ENCODE measurements around the gene ALKBH8. TPM values are rescaled to one million over a fixed set of nuclear protein-coding genes. Genes with fewer than 3 reads are reported as not detected.

ALKBH8 gene
- total RNA-seq, 2 experiments from 2014 or later = 6.5 to 7.7 TPM

DNA sequence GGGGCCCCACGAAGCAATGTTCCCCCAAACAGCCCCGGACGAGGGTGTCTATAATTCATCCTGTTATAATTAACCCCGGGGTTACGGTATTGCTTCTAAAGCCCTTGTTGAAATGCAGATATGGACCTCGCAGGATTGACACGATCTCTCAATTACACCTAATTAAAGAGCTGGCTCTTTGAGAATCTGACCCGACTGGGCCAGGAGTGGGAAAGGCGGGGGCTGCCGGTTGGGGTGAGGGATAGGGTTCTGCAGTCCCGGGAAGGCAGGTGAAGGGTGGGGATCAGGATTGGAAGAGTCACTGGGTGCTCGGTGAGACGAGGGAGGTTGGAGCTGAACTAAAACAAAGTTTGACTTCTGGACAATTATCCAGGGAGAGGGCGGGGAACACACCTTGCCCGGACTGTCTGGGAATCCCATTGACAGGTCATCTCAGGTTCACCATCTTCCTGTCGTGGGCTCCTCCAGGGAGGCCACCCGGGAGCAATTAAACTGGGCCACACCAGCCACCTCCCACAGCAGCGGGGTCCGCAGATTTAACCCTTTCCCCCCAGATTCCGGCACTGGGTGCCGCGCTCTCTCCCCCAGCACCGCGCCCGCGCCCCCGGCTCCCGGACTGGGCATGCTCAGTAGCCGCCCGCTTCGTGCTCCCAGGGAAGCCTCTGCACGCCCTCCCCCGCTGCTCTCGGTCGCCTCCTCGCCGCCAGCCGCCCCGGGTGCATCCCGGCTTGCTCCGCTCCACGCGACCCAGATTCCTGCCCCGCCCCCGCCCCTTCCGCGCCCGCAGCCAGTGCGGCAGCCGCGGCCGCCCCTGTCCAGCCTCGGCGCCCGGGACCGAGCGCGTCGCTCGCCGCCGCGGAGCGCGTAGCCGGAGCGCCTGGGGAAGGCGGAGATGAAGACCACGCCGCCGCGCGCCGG is 25.2 kb upstream of the ALKBH8 start, which contains the start of gene ELMOD1:
Gene ELMOD1 (plus strand): TSS at position 688 of the 918 bp plus-strand sequence. CDS start 27,043 bp downstream, outside the sequence.
- POLR2A ChIA-PET = interaction anchor here (1.1 kb wide), 1 partner anchor 24 kb away, joined by 3 read pairs; no protein-coding TSS in a partner anchor
- H3K4me3 ChIP-seq (ENCODE audit: low read length) = peak within 1 kb of the TSS; percentile 57
- no peaks in the 10 kb centered on the region for H3K36me3 ChIP-seq (ENCODE audit: insufficient read depth, low read length)
- DNase-seq (peak in 7 of 14 experiments; percentile 4 to 55 (median 25)), ATAC-seq (ENCODE audit: poor library complexity) (peak; percentile 58)
- TF ChIP-seq, protein P1, sequence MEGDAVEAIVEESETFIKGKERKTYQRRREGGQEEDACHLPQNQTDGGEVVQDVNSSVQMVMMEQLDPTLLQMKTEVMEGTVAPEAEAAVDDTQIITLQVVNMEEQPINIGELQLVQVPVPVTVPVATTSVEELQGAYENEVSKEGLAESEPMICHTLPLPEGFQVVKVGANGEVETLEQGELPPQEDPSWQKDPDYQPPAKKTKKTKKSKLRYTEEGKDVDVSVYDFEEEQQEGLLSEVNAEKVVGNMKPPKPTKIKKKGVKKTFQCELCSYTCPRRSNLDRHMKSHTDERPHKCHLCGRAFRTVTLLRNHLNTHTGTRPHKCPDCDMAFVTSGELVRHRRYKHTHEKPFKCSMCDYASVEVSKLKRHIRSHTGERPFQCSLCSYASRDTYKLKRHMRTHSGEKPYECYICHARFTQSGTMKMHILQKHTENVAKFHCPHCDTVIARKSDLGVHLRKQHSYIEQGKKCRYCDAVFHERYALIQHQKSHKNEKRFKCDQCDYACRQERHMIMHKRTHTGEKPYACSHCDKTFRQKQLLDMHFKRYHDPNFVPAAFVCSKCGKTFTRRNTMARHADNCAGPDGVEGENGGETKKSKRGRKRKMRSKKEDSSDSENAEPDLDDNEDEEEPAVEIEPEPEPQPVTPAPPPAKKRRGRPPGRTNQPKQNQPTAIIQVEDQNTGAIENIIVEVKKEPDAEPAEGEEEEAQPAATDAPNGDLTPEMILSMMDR (IDR thresholded peaks at IDR 0.05) = no peak
- H3K27me3 ChIP-seq (ENCODE audit: control insufficient read depth in 1 of 2, insufficient read depth in 2 of 2, low read length in 2 of 2) = peaks cover 56 to 85% of the 10 kb centered on the region in 2 experiments
- Mint-ChIP-seq H3K4me1 (ENCODE audit: low read depth) (peaks cover 34% of the 10 kb centered on the region), H3K36me3 (ENCODE audit: low read depth) (peaks cover 4% of the 10 kb centered on the region), H3K9me3 (no peaks in the 10 kb centered on the region), H3K4me3 (peak within 1 kb of the TSS; percentile 91), H3K27ac (no peak within 1 kb of the TSS), H3K27me3 (peaks cover 94% of the 10 kb centered on the region)
- CTCF ChIA-PET = no interaction called here
- peaks cover 0 to 5% of the 10 kb centered on the region in 2 experiments for H3K9me3 ChIP-seq (ENCODE audit: control insufficient read depth in 1 of 2, insufficient read depth in 1 of 2, low read length in 2 of 2)
- H3K4me1 ChIP-seq (ENCODE audit: insufficient read depth, low read length) = peaks cover 25% of the 10 kb centered on the region
- H3K27ac ChIP-seq (ENCODE audit: low read depth in 1 of 2, low read length in 2 of 2) = no peak within 1 kb of the TSS
- intact Hi-C loops (cut with DNase I, micrococcal nuclease) = no loop called here

DNA sequence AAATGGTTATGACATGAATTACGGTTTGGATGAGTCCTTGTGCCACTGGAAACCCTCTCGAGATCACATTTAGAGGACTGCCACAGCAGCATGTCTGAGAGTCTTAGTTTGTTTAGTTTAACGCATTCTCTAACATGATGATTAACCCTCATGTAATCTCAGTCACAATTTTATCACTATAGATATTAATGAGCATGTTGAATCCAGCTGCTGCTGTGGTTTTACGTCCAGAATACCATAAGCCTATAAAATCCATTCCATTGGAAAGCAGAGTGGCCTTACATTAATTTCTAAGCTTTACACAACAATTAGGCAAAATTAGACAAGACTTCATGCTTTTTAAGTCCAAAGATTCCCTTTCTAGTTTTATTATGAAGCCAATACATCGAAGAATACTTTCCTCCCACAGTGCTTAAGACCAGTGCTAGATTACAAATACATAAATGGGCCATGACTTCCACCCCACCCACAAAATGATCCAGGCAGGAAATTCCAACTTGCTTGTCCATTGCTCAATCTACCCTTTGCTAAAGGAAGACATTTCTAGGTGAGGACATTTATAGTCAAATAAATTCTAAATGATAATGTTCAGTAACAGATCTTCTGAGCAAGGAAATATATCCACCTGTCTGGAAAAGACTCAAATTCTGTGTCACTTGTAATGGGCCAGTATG is 21.9 kb upstream of the ALKBH8 start:
- no peak overlapping the region for H3K27ac Mint-ChIP-seq
- TF ChIP-seq, protein P1 (IDR thresholded peaks at IDR 0.05) = no peak
- POLR2A ChIA-PET = no interaction called here
- H3K9me3 Mint-ChIP-seq = no peaks in the 10 kb centered on the region
- H3K36me3 ChIP-seq (ENCODE audit: insufficient read depth, low read length) = no peaks in the 10 kb centered on the region
- H3K4me1 Mint-ChIP-seq (ENCODE audit: low read depth) = peaks cover 29% of the 10 kb centered on the region
- no peak overlapping the region for H3K4me3 Mint-ChIP-seq
- peaks cover 4% of the 10 kb centered on the region for H3K36me3 Mint-ChIP-seq (ENCODE audit: low read depth)
- H3K4me3 ChIP-seq (ENCODE audit: low read length) = no peak overlapping the region
- H3K27me3 ChIP-seq (ENCODE audit: control insufficient read depth in 1 of 2, insufficient read depth in 2 of 2, low read length in 2 of 2) = peaks cover 46 to 64% of the 10 kb centered on the region in 2 experiments
- H3K4me1 ChIP-seq (ENCODE audit: insufficient read depth, low read length) = peaks cover 24% of the 10 kb centered on the region
- H3K27ac ChIP-seq (ENCODE audit: low read depth in 1 of 2, low read length in 2 of 2) = no peak overlapping the region
- peaks cover 0 to 5% of the 10 kb centered on the region in 2 experiments for H3K9me3 ChIP-seq (ENCODE audit: control insufficient read depth in 1 of 2, insufficient read depth in 1 of 2, low read length in 2 of 2)
- no peak for ATAC-seq (ENCODE audit: poor library complexity)
- intact Hi-C loops (cut with DNase I, micrococcal nuclease) = no loop called here
- H3K27me3 Mint-ChIP-seq = peaks cover 87% of the 10 kb centered on the region
- CTCF ChIA-PET = no interaction called here
- DNase-seq = no peak

DNA sequence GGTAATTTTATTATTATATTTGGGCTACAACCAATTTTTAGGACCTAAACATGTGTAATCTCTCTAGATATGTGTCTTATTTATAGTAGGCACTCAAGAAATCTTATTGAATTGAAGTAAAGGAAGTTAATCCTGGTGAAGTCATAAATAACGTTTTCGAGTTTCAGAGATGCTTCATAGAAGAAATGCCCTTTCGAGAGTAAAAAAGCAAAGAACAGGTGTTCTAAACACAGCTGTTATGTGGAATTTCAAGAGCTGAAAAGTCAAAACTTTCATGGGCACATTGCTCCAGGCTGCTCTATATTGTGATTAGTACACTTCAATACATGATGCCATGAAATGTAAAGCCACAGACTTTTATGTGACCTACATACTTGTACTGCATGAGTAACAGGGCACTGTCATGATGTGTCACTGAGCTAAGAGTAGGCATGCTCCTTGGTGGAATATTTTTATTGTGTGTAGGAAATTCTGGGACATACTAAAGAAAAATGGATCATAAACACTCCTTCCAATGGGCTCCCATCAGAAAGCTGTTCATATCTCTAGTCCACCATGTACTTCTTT is 18.2 kb upstream of the ALKBH8 start:
- ATAC-seq (ENCODE audit: poor library complexity) (no peak), DNase-seq (no peak)
- no peaks in the 10 kb centered on the region for H3K4me1 Mint-ChIP-seq (ENCODE audit: low read depth)
- H3K36me3 ChIP-seq (ENCODE audit: insufficient read depth, low read length) = no peaks in the 10 kb centered on the region
- CTCF ChIA-PET = interaction anchor here (2.0 kb wide), 1 partner anchor 11 kb away, joined by 5 read pairs; no protein-coding TSS in a partner anchor
- peaks cover 71% of the 10 kb centered on the region for H3K27me3 Mint-ChIP-seq
- H3K9me3 Mint-ChIP-seq = no peaks in the 10 kb centered on the region
- POLR2A ChIA-PET = no interaction called here
- TF ChIP-seq, protein P1 (IDR thresholded peaks at IDR 0.05) = no peak
- H3K4me3 Mint-ChIP-seq = no peak overlapping the region
- intact Hi-C loops (cut with DNase I, micrococcal nuclease) = no loop called here
- H3K27ac ChIP-seq (ENCODE audit: low read depth in 1 of 2, low read length in 2 of 2) = no peak overlapping the region
- H3K9me3 ChIP-seq (ENCODE audit: control insufficient read depth in 1 of 2, insufficient read depth in 1 of 2, low read length in 2 of 2) = no peaks in the 10 kb centered on the region
- H3K36me3 Mint-ChIP-seq (ENCODE audit: low read depth) = no peaks in the 10 kb centered on the region
- H3K4me1 ChIP-seq (ENCODE audit: insufficient read depth, low read length) = no peaks in the 10 kb centered on the region
- H3K27ac Mint-ChIP-seq = no peak overlapping the region
- no peak overlapping the region for H3K4me3 ChIP-seq (ENCODE audit: low read length)
- H3K27me3 ChIP-seq (ENCODE audit: control insufficient read depth in 1 of 2, insufficient read depth in 2 of 2, low read length in 2 of 2) = peaks cover 20 to 30% of the 10 kb centered on the region in 2 experiments

Measured in CD4-positive, alpha-beta T cell (primary cell).